HEK293 (cell line): ENCODE measurements around the gene TBX1.

Experiments used
- CTCF ChIA-PET: fragments of 350-600 bp; formaldehyde crosslinking; extraction: SDS; loops from one replicate; lab custom pipeline; 2021; ENCODE audit warnings: antibody characterized with exemption; lab: Yijun Ruan, JAX
- POLR2A ChIA-PET: fragments of 300-600 bp; formaldehyde crosslinking; extraction: SDS; loops from one replicate; lab custom pipeline; 2020; ENCODE audit warnings: antibody characterized with exemption, inconsistent platforms; lab: Yijun Ruan, JAX
- H3K27ac ChIP-seq: fragments of 200-500 bp; sonication (Bioruptor generic); 2 replicates; pipeline ENCODE4 v1.5.1; 2014; ENCODE audit warnings: low read depth, low read length, control low read depth, inconsistent platforms; ENCODE audit errors: extremely low read depth
- H3K36me3 ChIP-seq, 2 experiments: fragments of 200-500 bp in 1 of 2; sonication (Bioruptor generic) in 1 of 2; 1 replicate in 1 of 2; 2 replicates in 1 of 2; pipeline ENCODE4 v1.5.1; 2014 to 2017; ENCODE audit warnings: inconsistent platforms in 2 of 2, low read length in 2 of 2; ENCODE audit not compliant: control insufficient read depth in 2 of 2, insufficient read depth in 1 of 2
- H3K4me1 ChIP-seq: fragments of 200-500 bp; sonication (Bioruptor generic); 2 replicates; pipeline ENCODE4 v1.5.1; 2014; ENCODE audit warnings: mild to moderate bottlenecking, low read length, inconsistent platforms; ENCODE audit not compliant: control insufficient read depth, insufficient read depth
- H3K4me3 ChIP-seq: 2 replicates; pipeline ENCODE4 v1.5.1; 2011; ENCODE audit warnings: low read depth, mild to moderate bottlenecking, control low read depth, low read length, moderate library complexity
- H3K9me3 ChIP-seq: fragments of 200-500 bp; sonication (Bioruptor generic); 2 replicates; pipeline ENCODE4 v1.5.1; 2014; ENCODE audit warnings: low read depth, low read length, inconsistent platforms; ENCODE audit not compliant: control insufficient read depth, insufficient read depth
- EGR2 ChIP-seq: fragments of 450-650 bp; formaldehyde crosslinking; IDR thresholded peaks from 2 replicates; pipeline ENCODE4 v1.5.1; 2016; ENCODE audit warnings: low read depth, missing biosample characterization, missing genetic modification characterization
- GLIS1 ChIP-seq: fragments of 450-650 bp; formaldehyde crosslinking; IDR thresholded peaks from 2 replicates; pipeline ENCODE4 v1.5.1; 2016; ENCODE audit warnings: missing biosample characterization, missing genetic modification characterization
- MYNN ChIP-seq: fragments of 450-650 bp; formaldehyde crosslinking; IDR thresholded peaks from 2 replicates; pipeline ENCODE4 v1.5.1; 2016; ENCODE audit warnings: missing biosample characterization, missing genetic modification characterization, borderline replicate concordance
- MZF1 ChIP-seq: fragments of 450-650 bp; formaldehyde crosslinking; IDR thresholded peaks from 2 replicates; pipeline ENCODE4 v1.5.1; 2017; ENCODE audit warnings: missing biosample characterization, missing genetic modification characterization, borderline replicate concordance
- SCRT2 ChIP-seq: fragments of 450-650 bp; formaldehyde crosslinking; IDR thresholded peaks from 2 replicates; pipeline ENCODE4 v1.5.1; 2016; ENCODE audit warnings: missing biosample characterization, missing genetic modification characterization
- SP3 ChIP-seq: fragments of 450-650 bp; formaldehyde crosslinking; IDR thresholded peaks from 2 replicates; pipeline ENCODE4 v1.5.1; 2016; ENCODE audit warnings: missing biosample characterization, missing genetic modification characterization
- ZBTB11 ChIP-seq: fragments of 450-650 bp; formaldehyde crosslinking; conservative IDR thresholded peaks from 2 replicates; pipeline ENCODE4 v1.5.1; 2016; ENCODE audit warnings: low read depth, missing biosample characterization, missing genetic modification characterization
- ZBTB8A ChIP-seq: fragments of 450-650 bp; formaldehyde crosslinking; IDR thresholded peaks from 2 replicates; pipeline ENCODE4 v1.5.1; 2016; ENCODE audit warnings: missing biosample characterization, missing genetic modification characterization
- ZNF10 ChIP-seq: fragments of 450-650 bp; formaldehyde crosslinking; IDR thresholded peaks from 2 replicates; pipeline ENCODE4 v1.5.1; 2017; ENCODE audit warnings: missing biosample characterization, missing genetic modification characterization
- ZNF140 ChIP-seq: fragments of 450-650 bp; formaldehyde crosslinking; IDR thresholded peaks from 2 replicates; pipeline ENCODE4 v1.5.1; 2016; ENCODE audit warnings: missing biosample characterization, missing genetic modification characterization
- ZNF394 ChIP-seq: fragments of 450-650 bp; formaldehyde crosslinking; IDR thresholded peaks from 2 replicates; pipeline ENCODE4 v1.5.1; 2016; ENCODE audit warnings: missing biosample characterization, missing genetic modification characterization, mild to moderate bottlenecking, moderate library complexity, borderline replicate concordance
- ZNF416 ChIP-seq: fragments of 450-650 bp; formaldehyde crosslinking; IDR thresholded peaks from 2 replicates; pipeline ENCODE4 v1.5.1; 2016; ENCODE audit warnings: missing biosample characterization, missing genetic modification characterization
- ZNF449 ChIP-seq: fragments of 450-650 bp; formaldehyde crosslinking; IDR thresholded peaks from 2 replicates; pipeline ENCODE4 v1.5.1; 2017; ENCODE audit warnings: missing biosample characterization, mild to moderate bottlenecking, missing genetic modification characterization, moderate library complexity
- ZNF600 ChIP-seq: fragments of 450-650 bp; formaldehyde crosslinking; IDR thresholded peaks from 2 replicates; pipeline ENCODE4 v1.5.1; 2016; ENCODE audit warnings: missing biosample characterization, missing genetic modification characterization
- ZNF660 ChIP-seq: fragments of 450-650 bp; IDR thresholded peaks from 2 replicates; pipeline ENCODE4 v1.5.1; 2018; ENCODE audit warnings: missing biosample characterization, mild to moderate bottlenecking, missing genetic modification characterization
- ZNF76 ChIP-seq: fragments of 450-650 bp; formaldehyde crosslinking; IDR thresholded peaks from 2 replicates; pipeline ENCODE4; 2016; ENCODE audit warnings: low read depth, missing biosample characterization, missing genetic modification characterization, borderline replicate concordance
- TF ChIP-seq, protein P1 (sequence below): fragments of 450-650 bp; formaldehyde crosslinking; IDR thresholded peaks from 2 replicates; pipeline ENCODE4 v1.5.1; 2017; ENCODE audit warnings: missing biosample characterization, missing genetic modification characterization
- TF ChIP-seq, protein P2 (sequence below): fragments of 450-650 bp; formaldehyde crosslinking; IDR thresholded peaks from 2 replicates; pipeline ENCODE4 v1.5.1; 2016; ENCODE audit warnings: missing biosample characterization, missing genetic modification characterization

The TBX1 gene

GRCh38 chr22:19761725-19762567 is 1.4 kb downstream of the TBX1 start (continued):
- TF ChIP-seq ZBTB11: peak; percentile 93
- no peak for TF ChIP-seq MYNN
- no peak for TF ChIP-seq MZF1 (tag by site-specific recombination)
- TF ChIP-seq SP3 (tag by site-specific recombination): no peak
- peak; percentile 93 for TF ChIP-seq ZNF449 (tag by site-specific recombination)

DNA sequence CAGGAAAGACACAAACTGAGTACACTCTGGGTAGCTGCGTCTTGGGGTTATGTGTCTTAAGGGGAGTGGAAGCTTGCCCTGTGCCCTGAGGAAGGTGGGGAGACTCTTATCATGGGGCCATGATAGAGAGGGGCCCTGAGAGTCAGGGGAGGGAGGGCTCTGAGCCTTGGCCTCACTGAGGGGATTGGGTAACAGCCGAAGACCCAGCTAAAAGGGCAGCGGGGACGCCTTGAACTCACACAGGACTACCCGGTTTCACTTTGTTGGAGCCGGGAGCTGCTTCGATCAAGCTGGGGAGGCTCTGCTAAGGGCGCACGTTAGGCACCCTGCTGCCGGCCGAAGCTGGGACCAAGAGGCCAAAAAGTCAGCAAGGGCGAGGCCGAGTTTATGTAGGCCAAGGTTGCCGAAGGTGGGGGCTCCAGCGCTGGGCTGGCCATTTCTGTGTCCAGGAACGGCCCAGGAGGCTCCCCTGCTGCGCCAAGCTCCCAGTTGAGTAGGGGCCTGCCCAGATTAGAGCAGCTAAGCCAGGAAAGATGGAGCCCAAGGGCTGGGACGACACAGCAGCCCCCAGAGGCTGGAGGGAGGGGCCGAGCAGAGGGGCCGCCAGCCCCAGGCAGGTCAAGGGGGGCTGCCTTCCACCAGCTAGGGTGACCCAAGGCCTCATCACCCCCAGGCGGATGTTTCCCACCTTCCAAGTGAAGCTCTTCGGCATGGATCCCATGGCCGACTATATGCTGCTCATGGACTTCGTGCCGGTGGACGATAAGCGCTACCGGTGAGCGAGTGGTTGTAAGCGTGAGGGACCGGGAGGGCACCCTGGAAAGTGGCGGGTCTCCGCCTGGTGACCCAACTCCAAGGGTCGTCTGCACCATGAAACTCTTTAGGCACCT is 2.2 kb downstream of the TBX1 start:
- Histone ChIP-seq H3K27ac (peak overlapping the region; percentile 83; the same call in 1 of the 2 replicates), H3K9me3 (no peaks in the 10 kb centered on the region), H3K4me1 (no peaks in the 10 kb centered on the region), H3K36me3 (peaks cover 0 to 54% of the 10 kb centered on the region in 2 experiments; a peak in 1 of 3 replicates), H3K4me3 (no peak overlapping the region)
- POLR2A ChIA-PET: interaction anchor here (0.5 to 0.8 kb wide), 2 partner anchors 86 to 282 kb away, joined by 4 read pairs; no protein-coding TSS in a partner anchor
- CTCF ChIA-PET: interaction anchor here (0.6 to 2.1 kb wide), 5 partner anchors 13 to 147 kb away, joined by 3 to 7 read pairs (median 5); no protein-coding TSS in a partner anchor
- no peak for TF ChIP-seq ZNF394 (tag by site-specific recombination)
- 0 out of 2 replicates have a peak, but pooled peaks have one; percentile 13 for TF ChIP-seq ZBTB8A

- Histone ChIP-seq H3K27ac (no peak overlapping the region), H3K4me3 (no peak overlapping the region), H3K4me1 (no peaks in the 10 kb centered on the region), H3K36me3 (peaks cover 0 to 62% of the 10 kb centered on the region in 2 experiments; a peak in 1 of 3 replicates), H3K9me3 (no peaks in the 10 kb centered on the region)
- CTCF ChIA-PET: interaction anchor here (0.6 to 2.1 kb wide), 5 partner anchors 10 to 141 kb away, joined by 3 to 7 read pairs (median 5); no protein-coding TSS in a partner anchor
- POLR2A ChIA-PET: interaction anchor here (0.5 kb wide), 1 partner anchor 282 kb away, joined by 4 read pairs; no protein-coding TSS in a partner anchor
- TF ChIP-seq SCRT2 (tag by site-specific recombination): no peak
- TF ChIP-seq ZNF140 (tag by site-specific recombination): no peak
- no peak for TF ChIP-seq ZNF10
- no peak for TF ChIP-seq GLIS1 (tag by site-specific recombination)
- no peak for TF ChIP-seq ZNF76
- TF ChIP-seq ZNF660: no peak
- TF ChIP-seq, protein P1, sequence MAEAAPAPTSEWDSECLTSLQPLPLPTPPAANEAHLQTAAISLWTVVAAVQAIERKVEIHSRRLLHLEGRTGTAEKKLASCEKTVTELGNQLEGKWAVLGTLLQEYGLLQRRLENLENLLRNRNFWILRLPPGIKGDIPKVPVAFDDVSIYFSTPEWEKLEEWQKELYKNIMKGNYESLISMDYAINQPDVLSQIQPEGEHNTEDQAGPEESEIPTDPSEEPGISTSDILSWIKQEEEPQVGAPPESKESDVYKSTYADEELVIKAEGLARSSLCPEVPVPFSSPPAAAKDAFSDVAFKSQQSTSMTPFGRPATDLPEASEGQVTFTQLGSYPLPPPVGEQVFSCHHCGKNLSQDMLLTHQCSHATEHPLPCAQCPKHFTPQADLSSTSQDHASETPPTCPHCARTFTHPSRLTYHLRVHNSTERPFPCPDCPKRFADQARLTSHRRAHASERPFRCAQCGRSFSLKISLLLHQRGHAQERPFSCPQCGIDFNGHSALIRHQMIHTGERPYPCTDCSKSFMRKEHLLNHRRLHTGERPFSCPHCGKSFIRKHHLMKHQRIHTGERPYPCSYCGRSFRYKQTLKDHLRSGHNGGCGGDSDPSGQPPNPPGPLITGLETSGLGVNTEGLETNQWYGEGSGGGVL: no peak
- no peak for TF ChIP-seq ZNF416 (tag by site-specific recombination)
- TF ChIP-seq, protein P2, sequence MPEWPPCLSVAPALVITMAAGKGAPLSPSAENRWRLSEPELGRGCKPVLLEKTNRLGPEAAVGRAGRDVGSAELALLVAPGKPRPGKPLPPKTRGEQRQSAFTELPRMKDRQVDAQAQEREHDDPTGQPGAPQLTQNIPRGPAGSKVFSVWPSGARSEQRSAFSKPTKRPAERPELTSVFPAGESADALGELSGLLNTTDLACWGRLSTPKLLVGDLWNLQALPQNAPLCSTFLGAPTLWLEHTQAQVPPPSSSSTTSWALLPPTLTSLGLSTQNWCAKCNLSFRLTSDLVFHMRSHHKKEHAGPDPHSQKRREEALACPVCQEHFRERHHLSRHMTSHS (tag by site-specific recombination): no peak
- no peak for TF ChIP-seq ZNF600 (tag by site-specific recombination)
- no peak for TF ChIP-seq EGR2
Measured at GRCh38 chr22:19763458-19764298, 3.1 kb downstream of the TBX1 start.
